Esophagus mucosa (tissue), 1 donor: ENCODE data around the gene OSGIN1. TPM values are rescaled to one million over a fixed set of nuclear protein-coding genes. Genes with fewer than 3 reads are reported as not detected.
A peak's percentile ranks its signal among the peaks of the same experiment; 100 is the strongest.
"Not testable (repeated sequence)": the region's sequence is repeated elsewhere in the genome, so short reads cannot be mapped to it uniquely, and the experiment has no call there.

Experiments used
- ATAC-seq: fragments of 200-7000 bp; cut with Tn5 transposase; one replicate; pipeline ENCODE4 v1.9.1; 2020
- total RNA-seq: library from RNA; stranded (reverse); gene quantifications from one replicate; pipeline ENCODE4 v1.2.4, GENCODE V29; 2023
- donor health status: DM: yes; HTN: yes; CAD: no.

OSGIN1 gene
- total RNA-seq, 1 donor from 2014 or later, result 5.6 TPM

- peak; percentile 87 for ATAC-seq
Measured at GRCh38 chr16:83926726-83927397, 26.2 kb upstream of the OSGIN1 start.

GRCh38 chr16:83928341-83929055 is 24.5 kb upstream of the OSGIN1 start:
- ATAC-seq, result no peak

GRCh38 chr16:83929811-83930555 is 23.1 kb upstream of the OSGIN1 start:
- ATAC-seq, result no peak

- ATAC-seq, result no peak
Measured at GRCh38 chr16:83930730-83931500, 22.1 kb upstream of the OSGIN1 start.

- no peak for ATAC-seq
Measured at GRCh38 chr16:83931556-83931955, 21.5 kb upstream of the OSGIN1 start.

GRCh38 chr16:83932304-83932703 is 20.7 kb upstream of the OSGIN1 start:
- no peak for ATAC-seq

GRCh38 chr16:83932955-83933673 is 19.9 kb upstream of the OSGIN1 start:
- no peak for ATAC-seq

- ATAC-seq, result no peak
Measured at GRCh38 chr16:83933885-83934683, 19.0 kb upstream of the OSGIN1 start.

GRCh38 chr16:83934684-83934977 is 18.4 kb upstream of the OSGIN1 start:
- no peak for ATAC-seq

GRCh38 chr16:83935005-83935857 is 17.8 kb upstream of the OSGIN1 start:
- ATAC-seq, result no peak

- ATAC-seq, result peak; percentile 43
Measured at GRCh38 chr16:83935858-83936255, 17.2 kb upstream of the OSGIN1 start.

GRCh38 chr16:83936581-83937165 is 16.4 kb upstream of the OSGIN1 start:
- ATAC-seq, result no peak

GRCh38 chr16:83937267-83937666 is 15.8 kb upstream of the OSGIN1 start:
- ATAC-seq, result no peak

GRCh38 chr16:83937922-83938885 is 14.8 kb upstream of the OSGIN1 start:
- no peak for ATAC-seq

GRCh38 chr16:83939266-83939855 is 13.7 kb upstream of the OSGIN1 start:
- no peak for ATAC-seq

GRCh38 chr16:83940119-83940518 is 12.9 kb upstream of the OSGIN1 start:
- no peak for ATAC-seq

GRCh38 chr16:83940630-83941378 is 12.2 kb upstream of the OSGIN1 start:
- no peak for ATAC-seq

- ATAC-seq, result not testable (repeated sequence)
Measured at GRCh38 chr16:83941546-83941945, 11.5 kb upstream of the OSGIN1 start.
